GM19238 (cell line): ENCODE results near the gene ERVK3-1.
"Not testable (repeated sequence)": the region's sequence is repeated elsewhere in the genome, so short reads cannot be mapped to it uniquely, and the experiment has no call there.

Experiments
- DNase-seq: peaks from one replicate; pipeline ENCODE4 v3.0.0; 2011; ENCODE audit warnings: low spot score; ENCODE audit not compliant: insufficient read length

ERVK3-1 gene

GRCh38 chr19:58305065-58305931, at the start of gene ERVK3-1:
Gene ERVK3-1 (plus strand): TSS chr19:58305377. CDS start chr19:58312169, 6,792 bp downstream.
- peak; percentile 96 for DNase-seq

GRCh38 chr19:58258259-58258658, 46.9 kb upstream of the ERVK3-1 start:
- DNase-seq: not testable (repeated sequence)

- no peak for DNase-seq
These were observed 43.6 kb upstream of the ERVK3-1 start for GRCh38 chr19:58261600-58261967.

GRCh38 chr19:58261968-58262921, 42.9 kb upstream of the ERVK3-1 start:
- DNase-seq: no peak

- no peak for DNase-seq
These were observed 42.3 kb upstream of the ERVK3-1 start for GRCh38 chr19:58262922-58263296.

GRCh38 chr19:58265100-58265499, 40.1 kb upstream of the ERVK3-1 start:
- no peak for DNase-seq

GRCh38 chr19:58268344-58268743, 36.8 kb upstream of the ERVK3-1 start:
- no peak for DNase-seq

GRCh38 chr19:58274771-58275201, 30.4 kb upstream of the ERVK3-1 start:
- DNase-seq: no peak

- no peak for DNase-seq
These were observed 29.6 kb upstream of the ERVK3-1 start for GRCh38 chr19:58275564-58275963.

GRCh38 chr19:58277197-58277596, 28.0 kb upstream of the ERVK3-1 start:
- DNase-seq: no peak

GRCh38 chr19:58277748-58278540, 27.2 kb upstream of the ERVK3-1 start:
- no peak for DNase-seq

- peak; percentile 100 for DNase-seq
These were observed 26.6 kb upstream of the ERVK3-1 start, which contains the start of gene ZNF8 for GRCh38 chr19:58278541-58279041. Gene ZNF8 (plus strand): TSS chr19:58278955. CDS start chr19:58279082, 127 bp downstream.

- DNase-seq: peak; percentile 42
These were observed 25.9 kb upstream of the ERVK3-1 start for GRCh38 chr19:58279042-58279924.

- DNase-seq: no peak
These were observed 25.3 kb upstream of the ERVK3-1 start for GRCh38 chr19:58279925-58280316.

GRCh38 chr19:58284199-58284598, 21.0 kb upstream of the ERVK3-1 start:
- no peak for DNase-seq

GRCh38 chr19:58291943-58292342, 13.2 kb upstream of the ERVK3-1 start:
- no peak for DNase-seq

- DNase-seq: no peak
These were observed 10.3 kb upstream of the ERVK3-1 start for GRCh38 chr19:58294743-58295374.

- DNase-seq: no peak
These were observed 9.1 kb upstream of the ERVK3-1 start for GRCh38 chr19:58296104-58296503.

- no peak for DNase-seq
These were observed 4.6 kb upstream of the ERVK3-1 start for GRCh38 chr19:58300620-58301019.
